ENCODE data around the gene ZNF219. TPM values are rescaled to one million over a fixed set of nuclear protein-coding genes. Genes with fewer than 3 reads are reported as not detected.

Gene ZNF219
- total and polyA plus RNA-seq, 2 donors (not counting 1 experiment from before 2014, with no cell fraction given) = 3.3 to 6.4 TPM

- Histone ChIP-seq H3K4me1 (ENCODE audit: control insufficient read depth in 2 of 2, insufficient read depth in 2 of 2, low read length in 2 of 2) (no peaks in the 10 kb centered on the region), H3K4me2 (replicated peaks; ENCODE audit: low read depth, low read length, poor library complexity, severe bottlenecking) (no peak overlapping the region), H3K9ac (ENCODE audit: low read length) (no peak overlapping the region), H3K4me3 (ENCODE audit: control extremely low read depth in 1 of 5, extremely low read depth in 1 of 5, insufficient read depth in 1 of 5, low read depth in 2 of 5, low read length in 4 of 5) (no peak overlapping the region), H3K9me3 (ENCODE audit: control extremely low read depth in 1 of 3, control insufficient read depth in 2 of 3, insufficient read depth in 1 of 3, low read length in 2 of 3) (peaks cover 0 to 11% (median 7%) of the 10 kb centered on the region in 3 donors), H3K79me2 (ENCODE audit: control insufficient read depth, insufficient read depth, low read length) (no peaks in the 10 kb centered on the region), H3K27me3 (replicated peaks in 1 of 4; ENCODE audit: control extremely low read depth in 1 of 4, control insufficient read depth in 3 of 4, insufficient read depth in 4 of 4, low read length in 3 of 4) (no peaks in the 10 kb centered on the region), H4K20me1 (ENCODE audit: control insufficient read depth, insufficient read depth, low read length, poor library complexity, severe bottlenecking) (no peaks in the 10 kb centered on the region), H3K36me3 (replicated peaks in 1 of 2; ENCODE audit: control extremely low read depth in 1 of 2, control insufficient read depth in 1 of 2, extremely low read depth in 1 of 2, insufficient read depth in 2 of 2, low read length in 1 of 2) (no peaks in the 10 kb centered on the region), H3K27ac (ENCODE audit: low read length in 2 of 2) (no peak overlapping the region), H2AFZ (ENCODE audit: insufficient read depth, low read depth, low read length, poor library complexity, severe bottlenecking) (no peak overlapping the region)
- Mint-ChIP-seq H3K27me3 (peaks cover 27% of the 10 kb centered on the region), H3K9me3 (ENCODE audit: insufficient read depth) (no peaks in the 10 kb centered on the region), H3K4me3 (no peak overlapping the region), H3K27ac (no peak overlapping the region), H3K4me1 (no peaks in the 10 kb centered on the region)
- no peak for TF ChIP-seq EZH2 (IDR thresholded peaks at IDR 0.05; ENCODE audit: borderline replicate concordance, insufficient read depth, low read depth, low read length, poor library complexity, severe bottlenecking)
- no peak for TF ChIP-seq CTCF (IDR thresholded peaks at IDR 0.05)
- CTCF ChIA-PET = interaction anchor here (0.7 kb wide), 1 partner anchor 95 kb away, joined by 3 read pairs; no protein-coding TSS in a partner anchor
- intact Hi-C loops (cut with micrococcal nuclease) = no loop called here
- no peak for ATAC-seq (ENCODE audit: low read depth)
- POLR2A ChIA-PET = no interaction called here
- DNase-seq = no peak
- no CpG with 5 or more reads among the region's 1 CpG for WGBS (ENCODE audit: insufficient coverage)
Measured at GRCh38 chr14:21142357-21142756, 43.9 kb upstream of the ZNF219 start.

GRCh38 chr14:21136024-21136423, 37.6 kb upstream of the ZNF219 start:
- intact Hi-C loops (cut with micrococcal nuclease) = loop anchor here (10.0 kb wide), 1 partner anchor 419 kb away; no protein-coding TSS in a partner anchor
- DNase-seq = peak; percentile 26
- H3K27ac Mint-ChIP-seq = no peak overlapping the region

More at GRCh38 chr14:21136024-21136423, 37.6 kb upstream of the ZNF219 start:
- H3K9me3 ChIP-seq (ENCODE audit: control extremely low read depth in 1 of 3, control insufficient read depth in 2 of 3, insufficient read depth in 1 of 3, low read length in 2 of 3) = no peaks in the 10 kb centered on the region
- H3K4me3 Mint-ChIP-seq = no peak overlapping the region
- H3K4me1 ChIP-seq (ENCODE audit: control insufficient read depth in 2 of 2, insufficient read depth in 2 of 2, low read length in 2 of 2) = no peaks in the 10 kb centered on the region
- H3K27me3 ChIP-seq (replicated peaks in 1 of 4; ENCODE audit: control extremely low read depth in 1 of 4, control insufficient read depth in 3 of 4, insufficient read depth in 4 of 4, low read length in 3 of 4) = no peaks in the 10 kb centered on the region
- H3K4me3 ChIP-seq (ENCODE audit: control extremely low read depth in 1 of 5, extremely low read depth in 1 of 5, insufficient read depth in 1 of 5, low read depth in 2 of 5, low read length in 4 of 5) = no peak overlapping the region
- peaks cover 16% of the 10 kb centered on the region for H3K27me3 Mint-ChIP-seq
- ChIA-PET CTCF (interaction anchor here (0.6 to 3.0 kb wide), 11 partner anchors 9 to 420 kb away, joined by 3 to 19 read pairs (median 3); no protein-coding TSS in a partner anchor), POLR2A (no interaction called here)
- no peak for ATAC-seq (ENCODE audit: low read depth)
- no peak overlapping the region for H2AFZ ChIP-seq (ENCODE audit: insufficient read depth, low read depth, low read length, poor library complexity, severe bottlenecking)
- no peak for TF ChIP-seq EZH2 (IDR thresholded peaks at IDR 0.05; ENCODE audit: borderline replicate concordance, insufficient read depth, low read depth, low read length, poor library complexity, severe bottlenecking)
- TF ChIP-seq CTCF (IDR thresholded peaks at IDR 0.05) = peak; percentile 86
- H4K20me1 ChIP-seq (ENCODE audit: control insufficient read depth, insufficient read depth, low read length, poor library complexity, severe bottlenecking) = no peaks in the 10 kb centered on the region
- H3K9ac ChIP-seq (ENCODE audit: low read length) = no peak overlapping the region
- no peaks in the 10 kb centered on the region for H3K4me1 Mint-ChIP-seq
- no peak overlapping the region for H3K4me2 ChIP-seq (replicated peaks; ENCODE audit: low read depth, low read length, poor library complexity, severe bottlenecking)
- H3K36me3 ChIP-seq (replicated peaks in 1 of 2; ENCODE audit: control extremely low read depth in 1 of 2, control insufficient read depth in 1 of 2, extremely low read depth in 1 of 2, insufficient read depth in 2 of 2, low read length in 1 of 2) = no peaks in the 10 kb centered on the region
- no peak overlapping the region for H3K27ac ChIP-seq (ENCODE audit: low read length in 2 of 2)
- WGBS (ENCODE audit: insufficient coverage) = 0% methylated on average over 1 of the region's 1 CpG
- no peaks in the 10 kb centered on the region for H3K79me2 ChIP-seq (ENCODE audit: control insufficient read depth, insufficient read depth, low read length)
- no peaks in the 10 kb centered on the region for H3K9me3 Mint-ChIP-seq (ENCODE audit: insufficient read depth)
